GM12864 (cell line): Measurements from ENCODE around the gene DNAJA1.

ENCODE experiments used
- DNase-seq: peaks from one replicate; pipeline ENCODE4 v3.0.0-alpha.2; 2011; ENCODE audit warnings: low read depth
- H3K4me3 ChIP-seq: 2 replicates; pipeline ENCODE4 v1.5.1; 2011; ENCODE audit warnings: mild to moderate bottlenecking, low read depth, low read length, control low read depth
- TF ChIP-seq, protein P1 (sequence below): IDR thresholded peaks from 2 replicates; pipeline ENCODE4 v1.5.1; 2011; ENCODE audit warnings: low read depth, mild to moderate bottlenecking, moderate library complexity, low read length, control low read depth, inconsistent platforms; ENCODE audit errors: missing control alignments

The DNAJA1 gene

DNA sequence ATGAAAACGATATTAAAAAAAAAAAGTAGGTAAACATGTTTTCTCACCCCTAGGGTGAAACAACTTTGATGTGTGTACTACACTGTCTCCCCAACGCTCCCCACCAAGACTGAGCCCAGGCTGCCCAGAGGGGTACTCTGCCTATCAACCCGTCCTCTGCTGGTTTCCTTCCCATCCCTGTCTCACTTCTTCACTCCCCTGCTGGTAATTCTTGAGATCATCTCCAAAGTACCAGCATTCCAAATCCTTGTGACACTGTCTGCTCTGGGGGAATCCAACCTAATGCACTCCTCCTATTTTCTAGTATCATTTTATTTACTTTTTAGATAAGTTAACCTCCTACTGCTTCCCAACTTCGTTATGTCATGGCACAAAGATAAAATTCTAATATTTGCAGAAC, 17.3 kb upstream of the DNAJA1 start:
- TF ChIP-seq, protein P1, sequence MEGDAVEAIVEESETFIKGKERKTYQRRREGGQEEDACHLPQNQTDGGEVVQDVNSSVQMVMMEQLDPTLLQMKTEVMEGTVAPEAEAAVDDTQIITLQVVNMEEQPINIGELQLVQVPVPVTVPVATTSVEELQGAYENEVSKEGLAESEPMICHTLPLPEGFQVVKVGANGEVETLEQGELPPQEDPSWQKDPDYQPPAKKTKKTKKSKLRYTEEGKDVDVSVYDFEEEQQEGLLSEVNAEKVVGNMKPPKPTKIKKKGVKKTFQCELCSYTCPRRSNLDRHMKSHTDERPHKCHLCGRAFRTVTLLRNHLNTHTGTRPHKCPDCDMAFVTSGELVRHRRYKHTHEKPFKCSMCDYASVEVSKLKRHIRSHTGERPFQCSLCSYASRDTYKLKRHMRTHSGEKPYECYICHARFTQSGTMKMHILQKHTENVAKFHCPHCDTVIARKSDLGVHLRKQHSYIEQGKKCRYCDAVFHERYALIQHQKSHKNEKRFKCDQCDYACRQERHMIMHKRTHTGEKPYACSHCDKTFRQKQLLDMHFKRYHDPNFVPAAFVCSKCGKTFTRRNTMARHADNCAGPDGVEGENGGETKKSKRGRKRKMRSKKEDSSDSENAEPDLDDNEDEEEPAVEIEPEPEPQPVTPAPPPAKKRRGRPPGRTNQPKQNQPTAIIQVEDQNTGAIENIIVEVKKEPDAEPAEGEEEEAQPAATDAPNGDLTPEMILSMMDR = no peak
- DNase-seq = no peak
- no peak overlapping the region for H3K4me3 ChIP-seq

DNA sequence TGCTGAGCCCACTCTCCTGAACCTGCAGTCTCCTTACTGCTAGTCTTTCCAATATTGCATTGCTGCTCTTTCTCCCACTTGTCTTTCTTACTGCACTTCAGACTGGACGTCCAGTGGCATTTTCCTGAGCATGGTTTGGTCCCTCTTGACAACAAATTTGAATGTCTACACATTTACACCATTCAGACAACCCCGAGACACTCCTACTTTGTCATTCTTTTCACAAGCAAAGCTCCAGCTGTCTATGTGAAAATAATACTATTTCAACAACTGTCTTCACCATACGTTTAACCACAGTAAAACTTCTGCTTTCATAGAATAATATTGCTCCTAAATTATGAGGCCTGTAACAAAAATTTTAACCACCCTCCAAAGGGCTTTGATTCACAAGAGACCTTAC, 13.2 kb upstream of the DNAJA1 start:
- TF ChIP-seq, protein P1 = no peak
- no peak for DNase-seq
- no peak overlapping the region for H3K4me3 ChIP-seq

DNA sequence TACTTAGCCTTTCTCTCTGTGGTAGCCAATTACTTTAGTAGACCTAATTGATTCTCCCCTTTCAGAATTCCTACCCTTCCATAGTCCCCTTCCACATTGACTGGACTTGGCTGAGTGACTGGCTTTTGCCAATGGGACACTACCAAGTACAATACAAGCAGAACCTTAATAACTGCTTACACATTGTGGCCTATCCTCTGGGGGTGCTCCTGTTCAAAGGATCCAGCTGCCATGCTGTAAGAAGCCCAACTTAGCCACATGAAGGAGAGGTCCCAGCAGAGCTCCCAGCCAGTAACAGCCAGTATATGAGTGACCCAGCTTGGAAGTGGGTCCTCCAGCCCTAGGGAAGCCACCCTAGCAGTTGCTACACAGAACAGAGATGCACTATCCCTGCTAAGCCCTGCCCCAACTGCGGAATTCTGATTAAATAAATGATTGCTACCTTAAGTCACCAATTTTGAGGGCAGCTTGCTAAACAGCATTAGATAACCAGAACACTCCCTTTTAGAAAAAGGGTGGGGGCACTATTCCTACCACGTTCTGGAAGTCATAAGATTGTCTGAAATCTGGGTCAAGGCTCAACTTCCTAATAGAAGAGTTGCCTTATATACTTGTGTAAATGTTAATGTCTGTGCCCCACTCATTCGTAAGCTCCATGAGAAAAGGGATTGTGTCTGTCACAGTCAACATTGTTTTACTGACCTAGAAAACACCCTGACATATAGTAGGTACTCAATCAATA, 12.6 kb upstream of the DNAJA1 start:
- H3K4me3 ChIP-seq = no peak overlapping the region
- DNase-seq = no peak
- TF ChIP-seq, protein P1 = no peak

DNA sequence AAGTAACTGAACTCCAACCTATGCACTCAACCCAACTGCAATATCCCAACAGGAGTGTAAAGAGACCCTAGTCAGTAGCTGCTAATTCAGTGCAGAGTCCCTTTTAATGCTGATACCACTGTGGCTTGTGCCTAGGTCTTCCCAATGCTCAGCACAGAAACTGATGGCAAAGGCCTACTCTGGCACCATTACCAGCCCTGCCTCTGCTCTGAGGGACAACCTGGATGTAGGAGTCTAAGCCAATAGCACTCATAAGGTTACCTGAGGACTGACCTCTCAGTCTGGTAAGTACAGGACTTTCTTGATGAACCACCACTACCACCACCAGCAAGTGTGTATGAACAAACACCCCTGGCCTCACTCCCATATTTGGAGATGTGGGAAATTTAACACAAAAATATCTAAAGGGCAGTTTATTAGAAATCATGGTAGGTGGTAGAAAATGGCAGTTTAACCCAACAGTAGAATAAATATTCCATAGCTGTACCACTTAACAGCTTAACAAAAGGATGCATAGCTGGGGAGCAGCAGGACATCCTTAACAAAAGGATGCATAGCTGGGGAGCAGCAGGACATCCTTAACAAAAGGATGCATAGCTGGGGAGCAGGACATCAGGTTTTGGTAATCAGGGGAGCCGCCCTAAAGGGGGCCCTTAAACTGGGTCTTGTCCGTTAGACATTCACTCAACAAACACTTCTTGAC, 11.0 kb upstream of the DNAJA1 start:
- TF ChIP-seq, protein P1 = no peak
- no peak for DNase-seq
- H3K4me3 ChIP-seq = no peak overlapping the region

DNA sequence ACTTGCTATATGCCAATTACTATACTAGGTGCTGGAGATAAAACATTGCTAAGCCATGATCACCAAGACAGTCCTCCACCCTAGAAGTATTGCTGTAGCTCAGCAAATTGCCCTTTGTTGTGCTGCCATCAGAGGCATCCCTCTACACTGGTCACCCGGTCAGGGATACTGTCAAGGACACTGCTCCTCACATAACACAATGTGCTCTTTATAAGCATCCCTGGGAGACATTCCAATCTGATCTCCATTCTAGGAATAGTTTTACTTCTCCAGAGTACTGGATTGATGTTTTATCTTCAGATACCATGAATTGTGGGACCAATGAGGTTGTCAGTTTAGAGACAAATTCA, 10.4 kb upstream of the DNAJA1 start:
- no peak for DNase-seq
- H3K4me3 ChIP-seq = no peak overlapping the region
- TF ChIP-seq, protein P1 = no peak

DNA sequence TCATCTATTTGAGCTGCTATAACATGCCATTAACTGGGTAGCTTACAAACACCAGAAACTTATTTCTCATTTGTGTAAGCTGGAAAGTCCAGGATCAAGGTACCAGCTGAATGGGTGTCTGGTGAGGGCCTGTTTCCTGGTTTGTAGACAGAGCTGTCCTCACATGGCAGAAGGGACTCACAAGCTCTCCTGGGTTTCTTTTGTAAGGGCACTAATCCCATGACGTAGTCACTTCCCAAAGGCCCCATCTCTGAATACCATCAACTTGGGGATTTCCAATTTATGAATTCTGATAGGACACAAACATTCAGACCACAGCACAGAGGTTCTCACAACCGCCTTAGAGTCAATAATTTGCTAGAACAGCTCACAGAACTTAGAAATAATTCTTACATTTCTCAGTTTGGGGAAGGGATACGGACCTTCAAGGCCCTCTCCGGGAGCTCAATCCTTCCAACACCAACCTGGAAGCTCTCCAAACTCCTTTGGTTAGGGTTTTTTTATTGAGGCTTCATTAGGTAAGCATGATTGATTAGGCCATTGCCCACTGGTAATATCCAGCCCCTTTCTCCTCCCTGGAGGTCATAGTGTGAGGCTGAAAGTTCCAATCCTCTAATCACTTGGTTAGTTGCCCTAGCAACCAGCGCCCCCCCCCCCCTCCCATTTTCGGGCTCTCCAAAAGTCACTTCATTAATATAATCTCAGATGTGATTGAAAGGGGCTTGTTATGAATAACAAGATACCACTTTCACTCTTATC, 7.6 kb upstream of the DNAJA1 start:
- no peak overlapping the region for H3K4me3 ChIP-seq
- TF ChIP-seq, protein P1 = no peak
- no peak for DNase-seq
